Bone marrow (tissue), 2 donors: Measurements from ENCODE around the gene LY6G6D.
A peak's percentile ranks its signal among the peaks of the same experiment; 100 is the strongest.

Experiments used
- DNase-seq, 2 donors: peaks; one replicate each; lab custom pipeline; 2025; lab: John Stamatoyannopoulos, UW

Gene LY6G6D

DNA sequence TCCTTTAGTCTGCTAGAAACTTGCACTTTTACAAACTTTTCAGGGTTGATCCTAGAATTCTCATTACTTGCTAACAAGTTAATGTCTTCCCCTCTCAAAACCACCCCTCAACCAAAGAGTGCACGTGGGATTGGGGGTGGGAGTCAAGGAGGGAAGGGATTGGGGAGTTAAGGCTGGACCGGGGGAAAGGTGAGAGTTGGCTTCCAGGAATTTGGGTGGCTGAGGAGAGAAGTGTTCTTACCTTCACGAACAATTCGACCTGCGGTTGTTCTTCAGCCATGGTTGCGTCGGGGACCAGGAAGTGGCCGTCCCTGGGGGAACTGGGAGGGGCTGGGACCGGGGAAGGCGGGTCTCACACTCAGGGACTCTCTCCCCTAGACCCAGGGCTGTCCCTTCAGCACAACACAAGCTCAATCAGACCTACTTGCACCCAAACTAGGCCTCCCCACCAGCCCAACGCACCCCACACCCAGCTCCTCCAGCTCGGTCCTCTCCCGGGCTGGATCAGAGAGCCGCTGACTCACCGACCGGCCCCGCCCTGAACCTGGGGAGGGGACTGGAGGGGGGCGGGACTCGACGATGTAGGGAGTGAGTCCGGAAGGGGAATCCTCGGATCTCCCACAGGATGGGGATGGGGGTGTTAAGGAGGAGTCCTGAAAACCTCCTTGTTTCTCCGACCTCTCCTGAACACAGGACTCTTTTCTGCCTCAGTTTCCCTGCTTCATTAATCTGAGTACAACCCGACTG lies 21.0 kb downstream of the LY6G6D start, which contains the start of gene CLIC1:
CLIC1 (minus strand) TSS at position 510 of the 747 bp plus-strand sequence; CDS start at position 280, 230 bp downstream.
- peak; percentile 66 to 74 for DNase-seq

DNA sequence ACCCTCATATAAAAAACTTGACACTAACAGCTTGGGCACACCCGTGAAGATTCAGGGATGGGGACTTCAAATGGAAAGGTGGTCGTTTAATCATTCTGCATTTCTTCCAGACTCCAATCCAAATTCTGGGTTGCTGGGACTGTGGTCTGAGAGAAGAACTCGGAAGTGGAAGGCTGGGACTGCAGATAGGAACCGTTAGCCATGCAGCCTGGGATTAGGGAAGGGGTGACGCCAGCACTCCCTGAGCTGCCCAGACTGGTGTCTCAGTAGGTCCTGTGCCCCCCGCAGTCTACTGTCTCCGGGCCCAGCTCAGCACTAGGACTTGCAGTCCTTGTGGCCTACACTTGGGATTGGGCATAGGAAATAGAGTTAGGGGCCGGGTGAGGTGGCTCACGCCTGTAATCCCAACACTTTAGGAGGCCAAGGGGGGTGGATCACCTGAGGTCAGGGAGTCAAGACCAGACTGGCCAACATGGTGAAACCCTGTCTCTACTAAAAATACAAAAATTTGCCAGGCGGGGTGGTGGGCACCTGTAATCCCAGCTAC lies 21.7 kb downstream of the LY6G6D start:
- DNase-seq = peak in 1 of 2 donors; percentile 52

DNA sequence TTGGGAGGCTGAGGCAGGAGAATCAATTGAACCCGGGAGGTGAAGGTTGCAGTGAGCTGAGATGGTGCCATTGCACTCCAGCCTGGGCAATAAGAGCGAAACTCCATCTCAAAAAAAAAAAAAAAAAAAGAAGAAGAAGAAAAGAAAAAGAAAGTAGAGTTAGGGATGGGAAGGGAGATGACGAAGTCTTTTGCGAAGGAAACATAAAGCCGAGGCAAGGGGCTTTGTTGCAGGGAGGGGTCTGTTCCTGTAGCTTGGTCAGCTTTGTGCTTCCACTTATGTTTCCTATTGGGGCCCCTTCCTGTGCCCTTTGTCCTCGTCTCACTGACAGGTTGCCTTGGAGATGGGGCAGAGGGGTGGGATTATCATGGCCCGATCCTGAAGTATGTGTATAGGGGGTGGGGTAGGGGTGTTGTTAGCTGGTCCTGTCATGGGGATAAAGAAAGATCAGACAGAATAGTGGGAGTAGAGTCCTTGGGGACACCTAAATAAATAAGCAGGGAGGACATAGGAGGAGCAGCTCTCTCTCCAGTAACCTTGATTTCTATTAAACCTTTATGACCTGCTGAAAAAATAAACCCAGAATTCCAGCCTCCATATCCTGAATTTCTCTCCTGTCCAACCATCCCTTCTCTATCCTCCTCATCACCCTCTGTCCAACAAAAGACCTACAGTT lies 22.3 kb downstream of the LY6G6D start:
- DNase-seq = peak; percentile 9 to 42

DNA sequence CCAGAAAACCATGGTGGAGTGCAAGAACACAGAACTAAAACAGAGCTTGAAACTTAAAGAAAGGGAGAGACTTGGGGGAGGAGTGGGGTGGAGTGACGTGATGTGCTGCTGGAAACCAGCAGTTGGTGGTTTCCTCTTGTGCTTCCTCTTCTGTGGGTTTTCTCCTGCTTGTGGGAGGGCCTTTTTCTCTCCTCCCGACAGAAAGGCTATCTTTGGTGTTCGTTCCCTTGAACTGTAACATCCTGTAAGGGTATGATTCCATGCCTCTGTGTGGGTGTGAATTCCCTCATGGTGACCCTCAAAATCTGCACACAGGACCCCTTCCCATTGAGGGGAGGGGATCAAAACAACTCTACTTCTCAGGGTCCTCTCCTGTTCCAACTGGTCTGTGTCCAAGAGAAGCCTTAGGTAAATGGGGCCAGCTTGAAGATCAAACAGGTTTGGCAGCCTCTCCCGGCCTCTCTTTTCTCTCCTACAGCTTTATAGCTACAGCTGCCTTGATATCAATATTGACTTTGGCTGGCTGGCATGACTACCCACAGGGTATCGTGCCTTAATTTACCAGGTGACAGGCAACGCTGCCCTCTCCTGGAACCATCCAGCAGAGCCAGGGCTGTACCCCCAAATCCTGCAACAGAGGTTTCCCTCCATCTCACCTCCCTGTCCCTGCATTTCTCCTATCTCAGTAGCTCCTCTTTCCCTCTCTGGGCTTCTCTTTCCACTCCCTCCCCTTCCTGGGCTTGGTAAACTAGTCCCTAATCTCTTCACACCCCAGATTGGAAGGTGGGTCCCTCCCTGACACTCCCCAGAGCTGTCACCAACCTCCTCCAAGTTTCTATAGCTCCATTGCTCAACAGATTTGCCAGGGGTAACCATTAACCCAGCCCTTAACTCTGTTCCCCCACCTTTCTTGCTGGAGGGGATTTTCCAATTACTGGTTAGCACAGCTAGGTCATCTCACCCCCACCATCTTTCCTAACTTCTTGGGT lies 23.1 kb downstream of the LY6G6D start:
- peak; percentile 63 to 99 for DNase-seq

DNA sequence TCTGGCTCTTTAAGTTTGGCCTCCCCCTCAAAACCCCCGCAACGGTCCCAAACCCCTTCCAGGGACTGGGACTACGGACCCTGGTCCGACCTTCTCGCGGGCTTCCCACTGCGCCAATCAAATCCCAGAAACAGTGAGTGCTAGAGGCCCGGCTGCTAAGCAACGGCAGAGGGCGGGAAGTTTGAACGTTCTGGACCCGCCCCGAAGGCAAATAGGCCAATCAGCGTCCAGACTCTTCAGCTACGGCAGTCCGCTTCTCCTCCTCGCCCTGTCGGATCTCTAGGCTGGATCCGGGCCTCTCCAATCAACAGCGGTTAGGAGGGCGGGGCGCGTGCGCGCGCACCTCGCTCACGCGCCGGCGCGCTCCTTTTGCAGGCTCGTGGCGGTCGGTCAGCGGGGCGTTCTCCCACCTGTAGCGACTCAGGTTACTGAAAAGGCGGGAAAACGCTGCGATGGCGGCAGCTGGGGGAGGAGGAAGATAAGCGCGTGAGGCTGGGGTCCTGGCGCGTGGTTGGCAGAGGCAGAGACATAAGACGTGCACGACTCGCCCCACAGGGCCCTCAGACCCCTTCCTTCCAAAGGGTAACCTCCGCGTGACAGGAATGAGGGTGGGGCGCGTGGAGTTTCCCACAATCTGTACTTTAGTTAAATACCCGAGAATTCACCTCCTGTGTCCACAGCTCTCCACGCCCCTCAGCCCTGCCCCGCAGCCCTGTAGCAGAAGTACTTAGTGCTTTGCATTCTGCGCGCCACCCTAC lies 24.7 kb downstream of the LY6G6D start, which contains the start of gene MSH5:
MSH5 (plus strand) TSS at position 367 of the 758 bp plus-strand sequence. CDS start 462 bp downstream, outside the sequence.
- DNase-seq = peak; percentile 84 to 95

DNA sequence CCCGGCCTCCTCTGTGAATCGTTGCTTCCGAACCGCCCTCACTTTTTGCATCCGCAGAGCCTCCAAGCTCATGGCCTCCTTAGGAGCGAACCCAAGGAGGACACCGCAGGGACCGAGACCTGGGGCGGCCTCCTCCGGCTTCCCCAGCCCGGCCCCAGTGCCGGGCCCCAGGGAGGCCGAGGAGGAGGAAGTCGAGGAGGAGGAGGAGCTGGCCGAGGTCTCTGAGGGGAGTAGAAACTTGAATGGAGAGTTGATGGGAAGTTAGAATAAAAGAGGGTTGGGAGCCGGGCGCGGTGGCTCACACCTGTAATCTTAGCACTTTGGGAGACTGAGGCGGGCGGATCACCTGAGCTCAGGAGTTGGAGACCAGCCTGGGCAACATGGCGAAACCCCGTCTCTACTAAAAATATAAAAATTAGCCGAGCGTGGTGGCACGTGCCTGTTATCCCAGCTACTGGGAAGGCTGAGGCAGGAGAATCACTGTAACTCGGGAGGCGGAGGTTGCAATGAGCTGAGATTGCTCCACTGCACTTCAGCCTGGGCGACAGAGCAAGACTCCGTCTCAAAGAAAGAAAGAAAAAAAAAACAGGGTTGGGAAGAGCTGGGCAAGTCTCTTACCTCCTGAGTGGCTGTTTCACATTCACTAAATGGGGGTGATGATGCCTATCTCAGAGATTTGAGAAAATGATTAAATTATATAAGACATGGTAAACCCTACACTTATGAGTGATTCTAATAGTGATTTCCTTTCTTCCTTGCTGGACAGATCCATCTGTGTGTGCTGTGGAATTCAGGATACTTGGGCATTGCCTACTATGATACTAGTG lies 25.5 kb downstream of the LY6G6D start:
- peak in 1 of 2 donors; percentile 45 for DNase-seq

DNA sequence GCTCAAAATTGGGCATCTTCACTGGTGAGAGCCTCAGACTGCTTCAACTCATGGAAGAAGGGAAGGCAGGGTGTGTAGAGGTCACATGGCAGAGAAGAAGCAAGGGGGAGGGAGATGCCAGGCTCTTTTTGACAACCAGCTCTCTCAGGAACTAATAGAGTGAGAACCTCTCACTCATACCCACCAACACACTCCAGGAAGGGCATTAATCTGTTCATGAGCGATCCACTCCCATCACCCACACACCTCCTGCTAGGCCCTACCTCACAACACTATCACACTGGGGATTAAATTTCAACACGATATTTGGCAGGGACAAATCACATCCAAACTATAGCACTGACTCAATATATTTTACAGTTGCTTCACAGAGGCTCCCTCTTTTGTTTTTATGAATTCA lies 26.7 kb downstream of the LY6G6D start:
- no peak for DNase-seq

DNA sequence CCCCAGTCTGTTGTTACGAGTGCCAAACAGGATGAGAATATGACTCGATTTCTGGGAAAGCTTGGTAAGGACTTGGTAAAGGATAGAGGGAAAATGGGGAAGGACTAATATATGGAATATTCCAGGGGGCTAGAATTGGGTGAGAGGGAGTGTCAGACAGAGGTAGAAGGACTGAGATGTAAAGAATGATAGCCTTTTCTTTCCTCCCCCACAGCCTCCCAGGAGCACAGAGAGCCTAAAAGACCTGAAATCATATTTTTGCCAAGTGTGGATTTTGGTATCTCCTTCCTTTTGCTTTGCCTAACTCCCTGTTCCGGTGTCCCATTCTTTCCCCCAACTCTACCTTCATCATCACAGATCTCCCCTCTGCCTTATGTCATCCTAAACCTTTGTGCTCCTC lies 27.7 kb downstream of the LY6G6D start:
- no peak for DNase-seq

DNA sequence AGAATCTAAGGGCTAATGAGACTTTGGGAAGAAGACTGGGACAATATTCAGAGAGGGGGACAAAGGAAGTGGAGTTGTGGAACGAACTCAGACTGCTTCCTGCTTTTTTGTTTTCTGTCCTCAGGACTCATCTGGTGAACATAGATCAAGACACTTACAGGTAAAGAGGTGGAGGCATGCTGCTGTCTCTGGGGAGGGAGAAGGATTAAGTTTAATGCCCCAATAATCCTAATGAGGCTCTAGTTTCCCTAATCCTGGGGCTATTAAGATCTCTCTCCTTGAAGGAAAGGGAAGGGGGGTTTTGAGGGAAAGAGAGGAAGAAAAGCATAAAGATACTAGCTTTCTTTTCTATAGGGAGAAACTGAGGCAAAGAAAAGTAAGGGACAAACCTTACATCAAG lies 29.3 kb downstream of the LY6G6D start:
- no peak for DNase-seq

DNA sequence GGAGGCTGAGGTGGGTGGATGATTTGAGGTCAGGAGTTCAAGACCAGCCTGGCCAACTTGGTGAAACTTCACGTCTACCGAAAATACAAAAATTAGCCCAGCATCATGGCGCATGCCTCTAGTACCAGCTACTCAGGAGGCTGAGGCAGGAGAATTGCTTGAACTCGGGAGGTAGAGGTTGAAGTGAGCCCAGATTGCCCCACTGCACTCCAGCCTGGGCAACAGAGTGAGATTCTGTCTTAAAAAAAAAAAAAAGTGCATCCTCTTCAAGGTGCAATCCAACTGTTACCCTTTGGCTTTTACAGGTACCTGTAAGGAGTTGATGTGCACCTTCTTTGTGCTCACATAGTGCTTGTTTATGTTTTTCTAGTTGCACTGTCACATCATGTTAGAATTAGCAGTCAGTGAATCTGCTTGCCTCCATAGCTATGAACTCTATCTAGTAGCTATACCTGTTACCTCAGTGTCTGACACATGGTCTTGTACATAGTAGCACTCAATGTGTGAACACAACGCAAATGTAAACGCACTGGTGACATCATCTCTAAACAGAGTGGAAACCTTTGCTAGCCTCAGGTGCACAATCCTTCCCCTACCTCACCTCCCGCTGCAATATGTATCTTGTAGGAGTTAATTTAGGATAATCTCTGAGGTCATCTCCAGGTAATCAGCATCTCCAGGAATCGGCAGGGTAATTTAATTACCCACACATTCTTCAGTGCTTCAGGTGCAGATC lies 34.3 kb downstream of the LY6G6D start:
- DNase-seq = no peak

DNA sequence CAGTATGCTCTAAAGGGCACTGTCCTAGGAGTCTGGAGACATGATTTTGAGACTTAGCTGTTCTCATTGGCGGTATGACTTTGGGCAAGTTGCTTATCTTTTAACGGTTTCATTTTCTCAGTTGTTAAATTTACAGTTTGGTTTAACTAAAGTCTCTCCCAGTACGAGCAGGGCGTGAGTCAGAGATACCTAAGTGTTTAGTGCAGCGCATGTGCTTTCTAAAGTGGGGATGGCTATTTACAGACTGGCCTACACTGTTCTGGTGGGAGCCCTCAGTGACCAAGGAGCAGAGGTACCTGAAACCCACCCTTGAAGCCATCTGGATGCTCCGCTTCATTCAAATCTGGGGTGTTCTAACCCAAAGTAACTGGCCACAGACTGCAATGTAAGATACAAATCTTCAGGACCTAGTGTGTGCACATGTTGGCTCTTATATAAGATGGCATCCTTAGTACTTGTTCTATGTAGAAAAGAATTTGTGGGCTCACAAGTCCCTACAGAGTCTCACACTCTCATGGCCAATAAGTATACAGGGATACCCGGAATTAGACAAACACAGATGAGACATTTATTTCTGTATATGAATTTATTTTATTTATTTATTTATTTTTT lies 35.4 kb downstream of the LY6G6D start:
- DNase-seq = no peak

DNA sequence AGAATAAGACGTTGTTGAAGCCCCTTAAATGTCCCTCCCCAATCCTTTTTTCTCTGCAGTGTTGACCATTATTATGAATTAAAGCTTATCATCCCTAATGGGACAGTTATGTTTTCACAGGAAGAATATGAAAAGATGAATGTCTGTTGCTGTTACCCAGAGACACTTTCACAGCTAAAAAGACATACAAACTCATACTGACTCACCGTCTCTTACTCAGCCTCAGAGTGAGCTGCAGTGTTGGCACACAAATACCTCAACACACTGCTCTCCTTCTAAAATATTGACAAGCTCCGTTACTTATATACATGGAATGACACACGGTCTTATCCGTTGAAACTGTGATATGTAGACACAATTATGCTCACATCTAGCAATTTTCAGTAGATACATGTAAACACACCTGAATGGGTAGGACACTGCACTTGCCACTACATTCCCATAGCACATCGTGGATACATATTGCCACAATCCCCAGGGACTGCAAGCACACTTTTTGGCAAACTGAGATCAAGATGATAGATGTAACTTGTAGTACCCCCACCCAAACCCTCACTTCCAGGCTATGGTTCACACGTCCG lies 37.7 kb downstream of the LY6G6D start:
- DNase-seq = no peak

DNA sequence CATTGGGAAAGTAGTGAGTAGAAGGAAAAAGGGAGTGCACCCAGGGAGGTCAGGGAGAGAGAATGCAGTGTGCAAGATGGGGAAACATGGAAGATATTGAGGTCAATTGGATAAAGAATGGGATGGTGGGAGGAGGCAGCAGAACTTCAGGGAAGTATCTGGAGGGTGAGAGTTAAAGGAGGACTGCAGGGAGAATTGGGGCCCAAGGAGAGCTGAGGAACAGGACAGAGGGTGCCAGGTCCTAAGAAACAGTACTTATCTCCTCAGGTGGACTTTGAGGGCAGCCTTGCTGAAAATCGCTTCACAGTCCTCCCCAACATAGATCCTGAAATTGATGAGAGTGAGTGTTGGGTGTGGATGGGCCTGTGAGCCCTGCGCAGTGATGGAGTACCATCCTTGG lies 43.1 kb downstream of the LY6G6D start:
- DNase-seq = no peak

DNA sequence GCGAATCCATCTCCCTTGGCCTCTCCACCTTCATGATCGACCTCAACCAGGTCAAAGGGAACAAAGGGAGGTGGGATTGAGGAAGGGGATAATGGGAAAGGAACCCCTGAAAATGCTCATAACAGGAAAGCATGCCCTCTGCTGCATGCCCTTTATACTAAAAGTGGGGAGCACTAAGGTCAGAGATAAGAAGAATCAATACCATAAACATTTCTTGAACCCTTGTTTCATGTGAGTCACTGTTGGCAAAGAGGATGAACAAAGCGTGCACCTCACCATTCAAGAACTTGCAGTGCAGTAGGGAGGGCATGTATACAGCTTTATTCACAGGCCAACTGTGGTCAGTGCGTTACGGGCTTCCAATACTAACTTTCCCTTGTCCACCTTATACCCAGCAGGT lies 45.6 kb downstream of the LY6G6D start:
- no peak for DNase-seq

DNA sequence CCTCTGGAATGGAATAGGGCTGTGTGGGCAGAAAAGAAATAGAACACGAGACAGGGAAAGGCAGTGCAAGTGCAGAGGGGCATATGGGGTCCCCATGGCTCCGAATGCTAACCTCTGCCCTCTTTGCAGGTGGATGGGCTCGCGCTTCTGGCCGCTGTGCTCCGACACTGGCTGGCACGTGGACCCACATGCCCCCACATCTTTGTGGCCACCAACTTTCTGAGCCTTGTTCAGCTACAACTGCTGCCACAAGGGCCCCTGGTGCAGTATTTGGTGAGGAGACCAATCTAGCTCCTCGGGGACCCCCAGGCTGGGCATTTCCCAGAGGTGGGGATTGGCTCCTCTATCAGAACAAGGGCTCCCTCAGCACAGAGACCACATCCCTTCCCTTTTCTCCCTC lies 46.2 kb downstream of the LY6G6D start:
- no peak for DNase-seq

DNA sequence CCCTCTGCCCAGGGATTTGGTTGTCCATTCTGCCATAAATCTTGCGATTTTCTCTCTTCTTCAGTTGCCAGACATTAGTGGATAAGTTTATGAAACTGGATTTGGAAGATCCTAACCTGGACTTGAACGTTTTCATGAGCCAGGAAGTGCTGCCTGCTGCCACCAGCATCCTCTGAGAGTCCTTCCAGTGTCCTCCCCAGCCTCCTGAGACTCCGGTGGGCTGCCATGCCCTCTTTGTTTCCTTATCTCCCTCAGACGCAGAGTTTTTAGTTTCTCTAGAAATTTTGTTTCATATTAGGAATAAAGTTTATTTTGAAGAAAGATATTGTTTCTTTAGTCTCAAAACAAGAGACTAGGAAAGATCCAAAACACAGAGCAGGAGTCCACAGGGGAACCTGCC lies 47.2 kb downstream of the LY6G6D start, which contains the start of gene SAPCD1:
SAPCD1 (plus strand) TSS at position 301 of the 400 bp plus-strand sequence. CDS start 399 bp downstream, outside the sequence.
- DNase-seq = no peak

DNA sequence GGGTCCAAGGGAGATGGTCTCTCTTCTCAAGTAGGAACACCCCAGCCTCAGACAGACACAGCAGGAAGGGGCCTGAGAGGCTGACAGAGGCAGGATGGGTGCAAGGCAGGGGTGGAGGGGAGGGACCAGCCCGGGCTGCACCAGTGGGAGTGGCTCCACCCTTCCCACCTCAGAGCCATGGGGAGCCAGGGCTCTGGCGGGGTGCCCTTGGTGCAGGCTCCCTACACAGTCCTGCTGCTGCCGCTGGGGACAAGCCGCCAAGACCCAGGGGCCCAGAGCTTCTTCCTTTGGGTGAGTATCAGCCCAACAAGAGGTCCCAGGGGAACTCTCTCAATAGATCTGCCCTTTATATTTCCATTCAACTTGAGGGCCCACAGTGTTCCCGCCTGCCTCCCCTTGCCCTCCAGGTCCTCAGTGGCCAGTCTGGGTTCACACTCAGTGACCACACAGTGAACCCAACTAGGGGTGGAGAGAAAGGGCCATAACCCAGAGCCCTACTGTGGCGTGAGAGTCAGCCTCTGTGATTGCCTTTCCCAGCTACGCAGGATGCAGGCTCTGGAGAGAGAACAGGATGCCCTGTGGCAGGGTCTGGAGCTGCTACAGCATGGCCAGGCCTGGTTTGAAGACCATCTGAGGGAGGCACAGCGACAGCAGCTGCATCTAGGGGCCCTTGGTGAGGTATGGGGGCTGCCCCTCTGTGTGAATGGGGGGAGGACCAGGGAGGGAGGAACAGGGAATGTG lies 47.9 kb downstream of the LY6G6D start:
- DNase-seq = no peak

DNA sequence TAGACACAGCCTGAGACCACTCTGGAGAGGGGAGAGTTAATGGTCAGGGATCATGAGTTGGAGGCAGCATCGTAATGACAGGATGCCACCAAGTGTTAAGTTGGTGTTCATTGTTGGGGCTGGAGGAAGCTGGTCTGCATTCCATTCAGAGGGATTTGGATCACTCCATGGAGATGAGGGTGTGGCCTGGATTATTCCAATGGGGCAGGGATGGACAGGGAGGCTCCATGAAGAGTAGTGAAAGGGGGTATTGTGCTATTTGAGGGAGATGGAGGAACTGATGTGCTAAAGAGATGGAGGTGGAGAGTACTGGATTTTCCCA lies 48.4 kb downstream of the LY6G6D start:
- no peak for DNase-seq
